HS-5 (cell line): ENCODE measurements around the gene CBX8.

Experiments
- DNase-seq: peaks from one replicate; pipeline ENCODE4 v3.0.0-alpha.2; 2012; ENCODE audit warnings: low read depth

CBX8 gene

GRCh38 chr17:79796763-79797491, at the start of gene CBX8:
Gene CBX8, minus strand, starts transcription at chr17:79797077. Its CDS starts 79 bp downstream, at chr17:79796998.
- peak; percentile 97 for DNase-seq

DNA sequence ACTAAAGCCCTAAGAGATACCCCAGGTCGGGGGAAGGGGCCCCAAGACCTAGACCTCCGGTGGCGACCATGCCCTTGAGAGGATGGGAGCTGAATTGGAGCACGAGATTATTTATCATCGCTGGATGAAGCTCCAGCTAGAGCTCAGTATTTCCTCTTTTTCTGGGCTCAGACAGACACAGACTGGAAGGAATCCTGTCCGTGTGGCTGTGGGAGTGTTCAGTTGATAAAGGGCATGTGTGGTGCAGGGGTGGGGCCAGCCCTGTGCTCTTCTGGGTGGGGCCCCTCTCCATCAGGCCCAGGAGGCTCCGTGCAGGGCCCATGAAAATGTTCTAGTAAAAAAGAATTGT, 48.7 kb upstream of the CBX8 start:
- no peak for DNase-seq

DNA sequence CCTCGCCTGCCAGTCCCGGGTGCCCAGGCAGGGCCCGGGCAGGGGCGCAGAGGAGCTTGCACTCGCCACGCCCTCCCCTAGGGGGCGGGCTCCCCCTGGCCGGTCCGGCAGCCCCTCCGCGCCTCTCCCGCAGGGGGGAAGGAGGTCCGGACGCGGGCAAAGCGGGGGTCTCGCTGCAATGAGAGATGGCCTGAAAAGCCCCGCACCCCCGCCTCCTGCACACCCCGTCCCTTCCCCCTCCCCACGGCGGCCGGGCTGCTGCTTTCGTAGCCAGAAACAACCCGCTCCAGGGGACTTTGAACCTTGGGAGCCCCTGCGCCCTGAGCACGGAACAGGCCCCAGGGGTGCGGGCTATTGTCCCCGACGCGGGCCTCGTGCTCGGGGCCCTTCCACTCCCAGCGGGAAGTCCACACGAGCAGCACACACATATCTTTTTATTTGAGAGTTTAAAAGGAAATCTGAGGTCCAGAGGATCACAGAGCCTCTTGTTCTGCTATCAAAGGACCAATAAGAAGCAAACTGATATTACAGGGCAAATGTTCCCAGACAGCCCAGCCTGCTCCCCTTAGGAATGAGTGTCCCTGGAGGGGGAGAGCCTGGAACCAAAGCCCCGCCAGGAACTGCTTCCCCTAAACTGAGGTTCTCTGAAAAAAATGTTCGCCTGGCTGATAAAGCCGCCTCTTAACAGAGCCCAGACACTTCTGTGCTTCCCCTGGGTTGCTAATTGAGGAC, 48.2 kb upstream of the CBX8 start:
- no peak for DNase-seq

DNA sequence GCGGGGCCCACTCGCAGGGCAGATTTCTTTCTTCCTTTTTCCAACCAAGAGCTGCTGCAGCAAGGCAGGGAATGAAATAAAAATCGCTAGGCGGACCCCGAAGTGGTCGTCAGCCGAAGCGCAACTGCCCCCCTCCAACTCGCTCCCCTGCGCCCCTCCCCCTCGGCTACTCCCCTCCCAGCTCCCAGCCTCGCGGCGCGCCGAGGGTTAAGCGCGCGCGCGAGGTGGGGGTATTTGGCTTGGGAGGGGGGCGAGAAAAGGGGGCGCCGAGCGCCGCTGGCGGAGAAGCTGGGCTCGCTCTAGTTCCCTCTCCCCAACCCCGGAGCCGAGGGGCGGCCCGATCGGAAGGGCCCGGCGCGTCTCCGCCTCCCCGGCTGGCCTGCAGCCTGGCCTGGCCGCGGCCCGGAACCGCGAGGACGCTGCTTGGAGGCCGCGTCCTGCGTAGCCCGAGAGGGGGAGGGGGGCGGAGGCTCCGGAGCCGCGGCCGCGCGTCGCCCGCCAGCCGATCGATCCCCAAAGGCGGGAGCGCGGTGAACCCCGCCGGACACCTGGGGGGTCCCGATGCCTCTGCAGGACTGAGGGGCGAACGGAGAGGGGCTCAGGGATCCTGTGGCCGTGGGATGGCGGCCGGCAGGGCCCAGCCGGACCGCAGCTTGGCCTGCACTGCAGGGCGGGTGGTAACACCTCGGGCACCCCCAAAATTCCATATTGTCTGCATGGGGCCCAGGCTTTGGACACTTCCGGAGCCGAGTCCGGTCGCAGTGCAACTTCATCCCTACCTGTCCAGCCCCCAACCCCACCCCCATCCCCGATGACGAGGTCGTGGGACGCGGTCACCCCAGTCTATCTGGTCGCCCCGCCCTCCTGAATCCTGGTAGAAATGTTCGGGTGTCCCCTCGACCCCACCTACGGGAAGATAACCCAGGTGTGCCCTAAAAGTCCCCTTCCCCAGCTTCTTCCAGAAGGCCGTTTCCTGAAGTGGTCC, 47.2 kb upstream of the CBX8 start:
- peak; percentile 23 for DNase-seq

- no peak for DNase-seq
Observed at GRCh38 chr17:79843474-79843815, 46.6 kb upstream of the CBX8 start.

GRCh38 chr17:79842656-79843473, 46.0 kb upstream of the CBX8 start:
- DNase-seq = no peak

DNA sequence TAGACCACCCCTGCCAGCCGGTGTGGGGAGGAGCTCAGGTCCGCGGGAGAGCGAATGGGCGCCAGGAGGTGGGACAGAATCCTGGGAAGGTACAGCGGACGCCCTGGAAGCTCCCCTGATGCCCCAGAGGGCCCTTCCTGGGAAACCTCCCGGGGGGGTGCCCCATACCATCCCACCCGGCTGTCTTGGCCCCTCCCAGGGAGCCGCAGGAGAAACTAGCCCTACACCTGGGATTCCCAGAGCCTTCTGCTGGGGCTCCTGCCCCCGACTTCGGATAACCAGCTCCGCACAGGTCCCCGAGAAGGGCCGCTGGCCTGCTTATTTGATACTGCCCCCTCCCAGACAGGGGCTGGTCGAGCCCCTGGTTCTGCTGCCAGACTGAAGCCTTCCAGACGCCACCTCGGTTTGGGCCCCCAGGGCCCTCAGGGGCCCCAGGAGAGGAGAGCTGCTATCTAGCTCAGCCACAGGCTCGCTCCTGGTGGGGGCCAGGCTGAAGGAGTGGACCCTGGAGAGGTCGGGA, 45.3 kb upstream of the CBX8 start:
- DNase-seq = no peak

DNA sequence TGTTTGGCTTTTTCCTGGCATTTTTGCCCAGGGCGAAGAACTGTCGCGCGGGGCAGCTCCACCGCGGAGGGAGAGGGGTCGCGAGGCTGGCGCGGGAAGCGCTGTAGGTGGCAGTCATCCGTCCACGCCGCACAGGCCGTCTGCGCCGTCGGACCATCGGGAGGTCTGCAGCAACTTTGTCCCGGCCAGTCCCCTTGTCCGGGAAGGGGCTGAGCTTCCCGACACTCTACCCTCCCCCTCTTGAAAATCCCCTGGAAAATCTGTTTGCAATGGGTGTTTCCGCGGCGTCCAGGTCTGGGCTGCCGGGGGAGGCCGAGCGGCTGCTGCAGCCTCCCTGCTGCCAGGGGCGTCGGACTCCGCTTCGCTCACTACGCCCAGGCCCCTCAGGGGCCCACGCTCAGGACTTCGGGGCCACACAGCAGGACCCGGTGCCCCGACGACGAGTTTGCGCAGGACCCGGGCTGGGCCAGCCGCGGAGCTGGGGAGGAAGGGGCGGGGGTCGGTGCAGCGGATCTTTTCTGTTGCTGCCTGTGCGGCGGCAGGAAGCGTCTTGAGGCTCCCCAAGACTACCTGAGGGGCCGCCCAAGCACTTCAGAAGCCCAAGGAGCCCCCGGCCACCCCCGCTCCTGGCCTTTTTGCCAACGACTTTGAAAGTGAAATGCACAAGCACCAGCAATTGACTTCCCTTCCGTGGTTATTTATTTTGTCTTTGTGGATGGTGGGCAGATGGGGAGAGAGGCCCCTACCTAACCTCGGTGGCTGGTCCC, 44.7 kb upstream of the CBX8 start:
- DNase-seq = no peak

DNA sequence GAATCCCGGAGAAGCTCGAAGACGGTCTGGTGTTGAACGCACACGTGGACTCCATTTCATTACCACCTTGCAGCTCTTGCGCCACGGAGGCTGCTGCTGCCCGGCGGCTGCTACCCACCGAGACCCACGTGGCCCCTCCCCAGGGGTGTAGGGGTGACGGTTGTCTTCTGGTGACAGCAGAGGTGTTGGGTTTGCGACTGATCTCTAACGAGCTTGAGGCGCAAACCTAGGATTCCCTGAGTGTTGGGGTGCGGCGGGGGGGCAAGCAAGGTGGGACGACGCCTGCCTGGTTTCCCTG, 44.1 kb upstream of the CBX8 start:
- no peak for DNase-seq

GRCh38 chr17:79840269-79840988, 43.6 kb upstream of the CBX8 start:
- DNase-seq = peak; percentile 16

GRCh38 chr17:79839356-79840268, 42.7 kb upstream of the CBX8 start, which contains the start of gene CBX4:
Gene CBX4, minus strand, starts transcription at chr17:79839440. Its CDS starts 189 bp downstream, at chr17:79839251.
- peak; percentile 61 for DNase-seq

GRCh38 chr17:79838522-79839274, 41.8 kb upstream of the CBX8 start:
- no peak for DNase-seq

DNA sequence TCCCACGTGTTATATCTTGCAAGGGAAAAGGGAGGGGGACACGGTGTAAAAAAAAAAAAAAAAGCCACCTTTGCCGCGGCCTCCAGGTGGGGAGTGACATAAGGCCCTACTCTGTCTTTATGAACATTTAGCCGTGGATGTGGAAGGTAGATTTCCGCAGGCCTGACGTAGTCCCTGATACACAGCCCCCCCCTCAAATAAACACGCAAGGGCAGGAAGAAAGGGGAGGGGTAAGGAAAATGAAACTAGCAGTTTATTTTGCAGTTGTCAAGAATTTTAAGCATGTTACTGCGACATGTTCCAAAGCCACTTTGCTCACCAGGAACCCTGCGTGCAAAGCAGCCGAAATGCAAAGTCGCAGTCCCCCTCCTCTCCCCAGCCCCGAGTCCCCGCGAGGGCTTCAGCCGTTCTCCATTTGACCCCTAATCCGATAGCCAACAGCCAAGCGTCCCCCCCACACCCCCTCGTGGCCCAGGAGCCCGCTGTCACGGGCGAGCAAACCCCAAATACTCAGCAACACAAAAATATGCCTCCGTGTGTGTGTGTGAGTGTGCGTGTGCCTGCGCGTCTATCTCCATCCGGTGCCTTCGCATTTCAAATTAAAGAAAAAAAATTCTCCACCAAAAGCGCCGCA, 41.1 kb upstream of the CBX8 start:
- DNase-seq = peak; percentile 22

GRCh38 chr17:79836972-79837887, 40.4 kb upstream of the CBX8 start:
- DNase-seq = no peak

DNA sequence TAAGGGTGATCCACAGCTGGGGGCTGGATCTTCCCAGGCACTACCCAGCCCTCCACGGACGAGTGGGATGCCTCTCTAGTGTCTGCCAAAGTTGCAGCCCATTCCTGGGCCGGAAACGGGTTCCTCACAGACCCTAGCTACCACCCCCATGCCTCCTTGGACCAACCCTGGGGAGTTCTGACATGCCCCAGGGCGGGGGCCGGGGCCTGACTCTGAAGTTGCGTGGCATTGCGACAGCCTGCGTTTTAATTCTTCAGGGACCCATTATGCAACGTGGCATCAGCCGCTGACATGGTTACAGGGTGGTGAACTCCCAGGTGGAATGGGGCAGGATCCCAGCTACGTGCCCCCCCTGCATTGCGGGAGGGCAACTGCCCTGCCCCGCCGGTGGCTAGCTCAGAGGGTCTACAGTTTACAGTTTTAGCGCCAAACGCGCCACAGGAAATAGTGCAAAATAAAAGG, 39.7 kb upstream of the CBX8 start:
- no peak for DNase-seq

DNA sequence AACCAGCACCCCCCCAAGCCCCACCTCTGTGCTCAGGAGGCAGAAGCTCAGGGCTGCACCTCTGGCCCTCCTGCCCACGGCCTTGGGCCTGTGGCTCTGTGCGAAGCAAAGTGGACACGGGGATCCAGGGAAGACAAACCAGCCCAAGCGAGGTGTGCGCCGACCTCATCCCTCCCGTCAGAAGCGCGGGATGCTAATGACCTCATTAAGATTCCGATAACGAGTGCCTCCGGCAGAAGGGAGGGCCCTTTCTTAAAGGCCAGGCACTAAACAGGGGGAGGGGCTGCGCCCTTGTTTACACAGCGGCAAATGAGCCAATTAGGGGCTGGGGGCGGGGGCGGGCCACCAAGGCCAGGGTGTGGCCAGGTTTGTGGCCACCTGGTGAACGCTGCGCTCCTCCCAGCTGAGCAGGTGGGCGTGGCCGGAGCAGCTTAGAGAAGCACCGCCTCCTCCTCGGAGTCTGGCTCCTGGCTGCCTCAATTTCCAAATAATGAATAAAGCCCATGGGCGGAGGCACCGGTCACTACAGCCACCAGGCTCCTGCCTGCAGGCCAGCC, 39.2 kb upstream of the CBX8 start:
- DNase-seq = no peak
